DMS114 treated with DMSO at 0.1 percent for 48 hours (cell line): Measurements from ENCODE around the gene DARS1.

Experiments used
- DNase-seq: peaks from one replicate; lab custom pipeline; 2025; ENCODE audit not compliant: unreplicated experiment; lab: John Stamatoyannopoulos, UW

The DARS1 gene

GRCh38 chr2:135985018-135985825, at the start of gene DARS1:
Gene DARS1, minus strand, starts transcription at chr2:135985626. Its CDS starts 158 bp downstream, at chr2:135985468.
- DNase-seq, result peak; percentile 82

GRCh38 chr2:136034629-136035028, 49.2 kb upstream of the DARS1 start:
- no peak for DNase-seq

GRCh38 chr2:136032817-136033535, 47.5 kb upstream of the DARS1 start:
- DNase-seq, result no peak

- DNase-seq, result no peak
Measured at GRCh38 chr2:136032192-136032591, 46.8 kb upstream of the DARS1 start.

- DNase-seq, result no peak
Measured at GRCh38 chr2:136031711-136032110, 46.3 kb upstream of the DARS1 start.

GRCh38 chr2:136030406-136030805, 45.0 kb upstream of the DARS1 start:
- no peak for DNase-seq

GRCh38 chr2:136029149-136029548, 43.7 kb upstream of the DARS1 start:
- no peak for DNase-seq

- DNase-seq, result no peak
Measured at GRCh38 chr2:136028001-136028400, 42.6 kb upstream of the DARS1 start.

- DNase-seq, result no peak
Measured at GRCh38 chr2:136027112-136027511, 41.7 kb upstream of the DARS1 start.

GRCh38 chr2:136025057-136025973, 39.9 kb upstream of the DARS1 start:
- DNase-seq, result no peak

GRCh38 chr2:136024616-136025015, 39.2 kb upstream of the DARS1 start:
- no peak for DNase-seq

- DNase-seq, result no peak
Measured at GRCh38 chr2:136024185-136024584, 38.8 kb upstream of the DARS1 start.

- DNase-seq, result no peak
Measured at GRCh38 chr2:136023416-136023815, 38.0 kb upstream of the DARS1 start.

GRCh38 chr2:136022396-136023146, 37.1 kb upstream of the DARS1 start:
- no peak for DNase-seq

- DNase-seq, result no peak
Measured at GRCh38 chr2:136021976-136022375, 36.5 kb upstream of the DARS1 start.

- no peak for DNase-seq
Measured at GRCh38 chr2:136021406-136021805, 36.0 kb upstream of the DARS1 start.

- no peak for DNase-seq
Measured at GRCh38 chr2:136020831-136021230, 35.4 kb upstream of the DARS1 start.

GRCh38 chr2:136019825-136020224, 34.4 kb upstream of the DARS1 start:
- DNase-seq, result no peak

GRCh38 chr2:136019306-136019705, 33.9 kb upstream of the DARS1 start:
- no peak for DNase-seq

- no peak for DNase-seq
Measured at GRCh38 chr2:136017786-136018185, 32.4 kb upstream of the DARS1 start.

- no peak for DNase-seq
Measured at GRCh38 chr2:136016836-136017235, 31.4 kb upstream of the DARS1 start.
